OCI-LY7 (cell line): ENCODE data around the gene ZNF615.

Source experiments
- EZH2phosphoT487 ChIP-seq: fragments of 200-600 bp; sonication (generic); IDR thresholded peaks from 2 replicates; pipeline ENCODE4 v1.6.1; 2018; ENCODE audit warnings: low read depth, borderline replicate concordance, mild to moderate bottlenecking, mixed run types, antibody characterized with exemption, low read length, moderate library complexity, mixed read lengths
- TF ChIP-seq, protein P1 (sequence below): fragments of 200-600 bp; sonication (generic); conservative IDR thresholded peaks from 2 replicates; pipeline ENCODE4 v1.5.1; 2014; ENCODE audit warnings: mild to moderate bottlenecking, antibody characterized with exemption, low read length, moderate library complexity, mixed read lengths

DNA sequence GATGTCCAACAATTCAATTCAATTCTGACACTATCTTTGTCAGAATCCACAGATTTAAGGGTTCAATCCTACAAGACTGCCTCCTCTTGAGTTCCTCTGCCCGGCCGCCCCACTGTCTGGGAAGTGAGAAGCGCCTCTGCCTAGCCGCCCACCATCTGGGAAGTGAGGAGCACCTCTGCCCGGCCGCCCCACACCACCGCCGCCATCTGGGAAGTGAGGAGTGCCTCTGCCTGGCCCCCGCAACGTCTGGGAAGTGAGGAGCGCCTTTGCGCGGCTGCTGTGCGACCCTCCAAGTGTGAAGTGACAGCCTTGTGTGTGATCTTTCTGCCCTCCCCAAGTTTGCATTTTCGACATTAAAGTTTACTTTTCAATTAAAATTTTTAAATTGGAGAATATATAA, 14.2 kb upstream of the ZNF615 start:
- TF ChIP-seq, protein P1, sequence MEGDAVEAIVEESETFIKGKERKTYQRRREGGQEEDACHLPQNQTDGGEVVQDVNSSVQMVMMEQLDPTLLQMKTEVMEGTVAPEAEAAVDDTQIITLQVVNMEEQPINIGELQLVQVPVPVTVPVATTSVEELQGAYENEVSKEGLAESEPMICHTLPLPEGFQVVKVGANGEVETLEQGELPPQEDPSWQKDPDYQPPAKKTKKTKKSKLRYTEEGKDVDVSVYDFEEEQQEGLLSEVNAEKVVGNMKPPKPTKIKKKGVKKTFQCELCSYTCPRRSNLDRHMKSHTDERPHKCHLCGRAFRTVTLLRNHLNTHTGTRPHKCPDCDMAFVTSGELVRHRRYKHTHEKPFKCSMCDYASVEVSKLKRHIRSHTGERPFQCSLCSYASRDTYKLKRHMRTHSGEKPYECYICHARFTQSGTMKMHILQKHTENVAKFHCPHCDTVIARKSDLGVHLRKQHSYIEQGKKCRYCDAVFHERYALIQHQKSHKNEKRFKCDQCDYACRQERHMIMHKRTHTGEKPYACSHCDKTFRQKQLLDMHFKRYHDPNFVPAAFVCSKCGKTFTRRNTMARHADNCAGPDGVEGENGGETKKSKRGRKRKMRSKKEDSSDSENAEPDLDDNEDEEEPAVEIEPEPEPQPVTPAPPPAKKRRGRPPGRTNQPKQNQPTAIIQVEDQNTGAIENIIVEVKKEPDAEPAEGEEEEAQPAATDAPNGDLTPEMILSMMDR = no peak
- TF ChIP-seq EZH2phosphoT487 = no peak
